Measurements from ENCODE around the gene SLC10A1.

DNA sequence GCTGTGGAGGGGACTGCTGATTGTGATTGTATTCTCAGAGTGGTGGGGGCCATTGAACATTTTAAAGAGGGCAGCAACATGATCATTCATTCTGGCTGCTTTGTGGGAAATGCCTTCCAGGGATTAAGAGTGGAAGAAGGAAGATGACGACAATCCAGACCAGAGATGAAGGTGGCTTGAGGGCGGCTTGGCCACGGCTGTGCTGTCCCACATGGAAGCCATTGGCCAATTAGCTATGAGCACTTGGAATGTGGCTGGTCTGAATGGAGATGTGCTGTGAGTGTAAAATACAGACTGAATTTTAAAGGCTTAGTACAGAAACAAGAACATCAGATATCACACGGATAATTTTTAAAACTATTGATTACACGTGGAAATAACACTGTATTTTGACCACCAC is 19.2 kb upstream of the SLC10A1 start:
- TF ChIP-seq POLR2A (IDR thresholded peaks at IDR 0.05), result no peak
- no peak for TF ChIP-seq CTCF (IDR thresholded peaks at IDR 0.05)
